ENCODE results near the gene HECW1. TPM values are rescaled to one million over a fixed set of nuclear protein-coding genes. Genes with fewer than 3 reads are reported as not detected.

HECW1 gene
- total and polyA plus RNA-seq, 2 of the 13 experiments (the other 11 are each of a cell fraction or from before 2014, with no cell fraction given): not detected

- TF ChIP-seq ZSCAN20 (CRISPR knock-in tag; IDR thresholded peaks at IDR 0.05; ENCODE audit: borderline replicate concordance) (no peak), ZNF598 (CRISPR knock-in tag; IDR thresholded peaks at IDR 0.05; ENCODE audit: borderline replicate concordance) (no peak), RXRB (CRISPR knock-in tag; IDR thresholded peaks at IDR 0.05; ENCODE audit: borderline replicate concordance) (peak; percentile 67), TBX3 (IDR thresholded peaks at IDR 0.05; ENCODE audit: borderline replicate concordance) (no peak), KDM4B (CRISPR knock-in tag; IDR thresholded peaks at IDR 0.05) (no peak), FOSL2 (CRISPR knock-in tag; IDR thresholded peaks at IDR 0.05) (peak; percentile 36; the same call in 1 of the 2 replicates), PRDM4 (CRISPR knock-in tag; IDR thresholded peaks at IDR 0.05; ENCODE audit: borderline replicate concordance) (no peak), NR2F1 (CRISPR knock-in tag; IDR thresholded peaks at IDR 0.05) (peak; percentile 79 to 94), FOXK1 (CRISPR knock-in tag; IDR thresholded peaks at IDR 0.05; ENCODE audit: borderline replicate concordance, low read depth) (peak; percentile 46; the same call in 1 of the 2 replicates), TBP (CRISPR knock-in tag; IDR thresholded peaks at IDR 0.05) (no peak), ZFP36 (IDR thresholded peaks at IDR 0.05; ENCODE audit: borderline replicate concordance, low read depth, low read length, partially characterized antibody) (no peak), HNRNPLL (IDR thresholded peaks at IDR 0.05; ENCODE audit: low read depth, low read length, poor library complexity, severe bottlenecking) (no peak), GATA4 (IDR thresholded peaks at IDR 0.05; ENCODE audit: borderline replicate concordance, low read depth) (no peak), ZNF136 (CRISPR knock-in tag; IDR thresholded peaks at IDR 0.05; ENCODE audit: low read depth) (no peak), ZNF337 (CRISPR knock-in tag; IDR thresholded peaks at IDR 0.05; ENCODE audit: borderline replicate concordance, low read depth) (no peak), ELF3 (CRISPR knock-in tag; IDR thresholded peaks at IDR 0.05) (peak; percentile 27; the same call in 1 of the 2 replicates), SMYD3 (CRISPR knock-in tag; IDR thresholded peaks at IDR 0.05) (no peak), SALL1 (CRISPR knock-in tag; IDR thresholded peaks at IDR 0.05) (peak; percentile 97), MYNN (CRISPR knock-in tag; IDR thresholded peaks at IDR 0.05; ENCODE audit: low read depth) (no peak), ZBTB49 (CRISPR knock-in tag; IDR thresholded peaks at IDR 0.05; ENCODE audit: borderline replicate concordance) (no peak)
- TF ChIP-seq, protein P1, sequence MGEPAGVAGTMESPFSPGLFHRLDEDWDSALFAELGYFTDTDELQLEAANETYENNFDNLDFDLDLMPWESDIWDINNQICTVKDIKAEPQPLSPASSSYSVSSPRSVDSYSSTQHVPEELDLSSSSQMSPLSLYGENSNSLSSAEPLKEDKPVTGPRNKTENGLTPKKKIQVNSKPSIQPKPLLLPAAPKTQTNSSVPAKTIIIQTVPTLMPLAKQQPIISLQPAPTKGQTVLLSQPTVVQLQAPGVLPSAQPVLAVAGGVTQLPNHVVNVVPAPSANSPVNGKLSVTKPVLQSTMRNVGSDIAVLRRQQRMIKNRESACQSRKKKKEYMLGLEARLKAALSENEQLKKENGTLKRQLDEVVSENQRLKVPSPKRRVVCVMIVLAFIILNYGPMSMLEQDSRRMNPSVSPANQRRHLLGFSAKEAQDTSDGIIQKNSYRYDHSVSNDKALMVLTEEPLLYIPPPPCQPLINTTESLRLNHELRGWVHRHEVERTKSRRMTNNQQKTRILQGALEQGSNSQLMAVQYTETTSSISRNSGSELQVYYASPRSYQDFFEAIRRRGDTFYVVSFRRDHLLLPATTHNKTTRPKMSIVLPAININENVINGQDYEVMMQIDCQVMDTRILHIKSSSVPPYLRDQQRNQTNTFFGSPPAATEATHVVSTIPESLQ (CRISPR knock-in tag; conservative IDR thresholded peaks at IDR 0.05): no peak
- TF ChIP-seq, protein P2, sequence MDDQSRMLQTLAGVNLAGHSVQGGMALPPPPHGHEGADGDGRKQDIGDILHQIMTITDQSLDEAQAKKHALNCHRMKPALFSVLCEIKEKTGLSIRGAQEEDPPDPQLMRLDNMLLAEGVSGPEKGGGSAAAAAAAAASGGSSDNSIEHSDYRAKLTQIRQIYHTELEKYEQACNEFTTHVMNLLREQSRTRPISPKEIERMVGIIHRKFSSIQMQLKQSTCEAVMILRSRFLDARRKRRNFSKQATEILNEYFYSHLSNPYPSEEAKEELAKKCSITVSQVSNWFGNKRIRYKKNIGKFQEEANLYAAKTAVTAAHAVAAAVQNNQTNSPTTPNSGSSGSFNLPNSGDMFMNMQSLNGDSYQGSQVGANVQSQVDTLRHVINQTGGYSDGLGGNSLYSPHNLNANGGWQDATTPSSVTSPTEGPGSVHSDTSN (CRISPR knock-in tag; IDR thresholded peaks at IDR 0.05; ENCODE audit: borderline replicate concordance): no peak
These were observed 348.4 kb downstream of the HECW1 start (continued) for GRCh38 chr7:43460733-43461348.

Data from HepG2 (cell line).